ENCODE measurements around the gene CNTNAP2. TPM values are rescaled to one million over a fixed set of nuclear protein-coding genes. Genes with fewer than 3 reads are reported as not detected.

The CNTNAP2 gene
- total RNA-seq, 4 donors from 2014 or later, result 0.25 to 0.89 (median 0.30) TPM; not detected in 1

DNA sequence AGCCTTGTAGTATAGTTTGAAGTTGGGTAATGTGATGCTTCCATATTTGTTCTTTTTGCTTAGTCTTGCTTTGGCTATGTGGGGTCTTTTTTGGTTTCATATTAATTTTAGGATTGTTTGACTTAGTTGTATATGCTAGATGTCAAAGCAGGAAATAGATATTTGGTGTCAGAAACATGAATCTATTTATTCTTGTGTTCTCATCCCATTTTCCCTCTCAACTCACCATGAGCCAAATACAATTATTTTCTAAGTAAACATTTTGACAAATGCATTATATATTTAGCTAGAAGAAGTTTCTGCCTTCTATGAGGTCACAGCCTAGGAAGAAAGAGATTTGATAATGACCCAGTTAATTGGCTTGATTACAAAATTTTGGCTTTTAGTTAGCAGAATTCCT lies 1313.4 kb downstream of the CNTNAP2 start:
- Histone ChIP-seq H3K4me1 (no peaks in the 10 kb centered on the region), H3K27ac (no peak overlapping the region), H3K27me3 (no peaks in the 10 kb centered on the region), H3K9me3 (peaks cover 3% of the 10 kb centered on the region), H3K4me3 (no peak overlapping the region), H3K36me3 (no peaks in the 10 kb centered on the region)
- TF ChIP-seq CTCF (IDR thresholded peaks at IDR 0.05), result no peak
- TF ChIP-seq EP300 (IDR thresholded peaks at IDR 0.05), result no peak
- TF ChIP-seq POLR2AphosphoS5 (IDR thresholded peaks at IDR 0.05), result no peak
- TF ChIP-seq POLR2A (IDR thresholded peaks at IDR 0.05), result no peak
- DNase-seq (ENCODE audit: low spot score in 2 of 2), result no peak

- Histone ChIP-seq H3K27ac (no peak overlapping the region), H3K36me3 (no peaks in the 10 kb centered on the region), H3K27me3 (no peaks in the 10 kb centered on the region), H3K9me3 (no peaks in the 10 kb centered on the region), H3K4me3 (no peak overlapping the region), H3K4me1 (no peaks in the 10 kb centered on the region)
- 76% methylated on average over 2 of the region's 2 CpGs for WGBS
- TF ChIP-seq CTCF (IDR thresholded peaks at IDR 0.05) (no peak), POLR2AphosphoS5 (IDR thresholded peaks at IDR 0.05) (no peak), POLR2A (IDR thresholded peaks at IDR 0.05) (no peak), EP300 (IDR thresholded peaks at IDR 0.05) (no peak)
- no peak for DNase-seq (ENCODE audit: low spot score in 2 of 2)
Observed at GRCh38 chr7:147432079-147432478, 1315.5 kb downstream of the CNTNAP2 start.

DNA sequence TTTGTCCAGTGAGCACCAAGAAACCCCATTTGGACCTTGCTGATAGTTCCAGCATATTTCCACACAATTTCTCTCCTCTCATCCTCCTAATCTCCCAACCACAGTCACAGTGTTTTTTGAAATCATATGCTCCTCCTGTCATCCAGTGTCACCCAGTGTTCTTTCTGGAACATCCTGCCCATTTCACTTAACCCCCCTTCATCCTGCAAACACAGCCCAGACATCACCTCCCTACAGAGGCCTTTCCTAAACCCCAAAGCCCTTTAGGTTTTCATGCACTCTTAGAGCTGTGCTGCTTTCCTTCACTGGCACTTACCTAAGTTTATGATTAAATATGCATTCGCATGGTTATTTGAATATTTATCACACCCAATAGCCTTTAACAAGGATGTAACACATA lies 1316.0 kb downstream of the CNTNAP2 start:
- no peak overlapping the region for H3K4me3 ChIP-seq
- no peaks in the 10 kb centered on the region for H3K9me3 ChIP-seq
- H3K36me3 ChIP-seq, result no peaks in the 10 kb centered on the region
- no peaks in the 10 kb centered on the region for H3K27me3 ChIP-seq
- TF ChIP-seq EP300 (IDR thresholded peaks at IDR 0.05), result no peak
- no peak for TF ChIP-seq POLR2A (IDR thresholded peaks at IDR 0.05)
- no peak for TF ChIP-seq CTCF (IDR thresholded peaks at IDR 0.05)
- no peak for TF ChIP-seq POLR2AphosphoS5 (IDR thresholded peaks at IDR 0.05)
- no peak for DNase-seq (ENCODE audit: low spot score in 2 of 2)
- no peak overlapping the region for H3K27ac ChIP-seq
- no peaks in the 10 kb centered on the region for H3K4me1 ChIP-seq
- 82% methylated on average over 1 of the region's 1 CpG for WGBS

GRCh38 chr7:147436718-147437117 lies 1320.1 kb downstream of the CNTNAP2 start:
- DNase-seq (ENCODE audit: low spot score in 2 of 2), result no peak
- 32% methylated on average over 3 of the region's 3 CpGs for WGBS

GRCh38 chr7:147438216-147438615 lies 1321.6 kb downstream of the CNTNAP2 start:
- Histone ChIP-seq H3K4me3 (no peak overlapping the region), H3K27ac (no peak overlapping the region), H3K4me1 (no peaks in the 10 kb centered on the region), H3K27me3 (no peaks in the 10 kb centered on the region), H3K36me3 (no peaks in the 10 kb centered on the region), H3K9me3 (peaks cover 5% of the 10 kb centered on the region)
- TF ChIP-seq POLR2AphosphoS5 (IDR thresholded peaks at IDR 0.05) (no peak), POLR2A (IDR thresholded peaks at IDR 0.05) (no peak), CTCF (IDR thresholded peaks at IDR 0.05) (no peak), EP300 (IDR thresholded peaks at IDR 0.05) (no peak)
- WGBS, result 86% methylated on average over 1 of the region's 1 CpG
- no peak for DNase-seq (ENCODE audit: low spot score in 2 of 2)

More at GRCh38 chr7:147436718-147437117, 1320.1 kb downstream of the CNTNAP2 start:
- Histone ChIP-seq H3K36me3 (no peaks in the 10 kb centered on the region), H3K27me3 (no peaks in the 10 kb centered on the region), H3K9me3 (peaks cover 5% of the 10 kb centered on the region), H3K27ac (no peak overlapping the region), H3K4me3 (no peak overlapping the region), H3K4me1 (no peaks in the 10 kb centered on the region)
- no peak for TF ChIP-seq CTCF (IDR thresholded peaks at IDR 0.05)
- no peak for TF ChIP-seq POLR2AphosphoS5 (IDR thresholded peaks at IDR 0.05)
- no peak for TF ChIP-seq POLR2A (IDR thresholded peaks at IDR 0.05)
- TF ChIP-seq EP300 (IDR thresholded peaks at IDR 0.05), result no peak

Measured in suprapubic skin (tissue), 4 donors.